ENCODE measurements around the gene DBH.

DBH gene

DNA sequence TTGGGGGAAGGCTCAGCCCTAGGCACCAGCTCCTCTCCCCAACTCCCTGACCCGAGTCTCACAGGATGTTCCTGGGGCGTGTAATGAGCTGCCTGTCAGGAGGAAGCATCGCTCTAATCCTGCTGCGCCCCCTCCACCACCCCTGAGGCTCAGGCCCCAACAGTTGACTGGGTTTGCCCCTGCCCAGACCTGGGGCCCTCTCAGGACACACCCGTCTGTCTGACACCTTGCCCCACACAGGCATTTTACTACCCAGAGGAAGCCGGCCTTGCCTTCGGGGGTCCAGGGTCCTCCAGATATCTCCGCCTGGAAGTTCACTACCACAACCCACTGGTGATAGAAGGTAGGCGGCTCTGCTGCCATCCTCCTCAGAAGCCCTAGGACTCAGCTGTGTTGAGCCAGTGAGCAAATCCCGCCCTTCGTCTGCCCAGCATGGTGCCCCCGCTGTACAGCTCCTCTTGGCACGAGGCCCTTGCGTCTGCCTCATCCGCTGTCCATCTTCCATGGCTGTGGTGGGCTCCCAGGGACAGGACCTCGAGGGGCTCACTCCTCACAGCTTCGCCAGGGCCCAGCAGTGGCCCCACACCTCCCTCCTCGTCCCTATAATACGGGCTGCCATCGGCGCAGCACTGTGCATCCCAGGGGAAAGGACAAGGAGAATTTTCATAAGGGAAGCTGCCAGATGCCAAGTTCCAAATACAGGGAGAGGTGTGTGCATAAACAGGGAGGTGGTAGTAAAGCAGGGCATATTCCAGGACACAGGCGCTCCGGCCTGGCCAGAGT is 8.0 kb downstream of the DBH start:
- Mint-ChIP-seq H3K27me3 (ENCODE audit: low read depth) (peaks cover 37% of the 10 kb centered on the region), H3K4me1 (peaks cover 4% of the 10 kb centered on the region), H3K27ac (no peak overlapping the region), H3K4me3 (no peak overlapping the region), H3K9me3 (no peaks in the 10 kb centered on the region), H3K36me3 (ENCODE audit: low read depth) (no peaks in the 10 kb centered on the region)
- TF ChIP-seq, protein P1, sequence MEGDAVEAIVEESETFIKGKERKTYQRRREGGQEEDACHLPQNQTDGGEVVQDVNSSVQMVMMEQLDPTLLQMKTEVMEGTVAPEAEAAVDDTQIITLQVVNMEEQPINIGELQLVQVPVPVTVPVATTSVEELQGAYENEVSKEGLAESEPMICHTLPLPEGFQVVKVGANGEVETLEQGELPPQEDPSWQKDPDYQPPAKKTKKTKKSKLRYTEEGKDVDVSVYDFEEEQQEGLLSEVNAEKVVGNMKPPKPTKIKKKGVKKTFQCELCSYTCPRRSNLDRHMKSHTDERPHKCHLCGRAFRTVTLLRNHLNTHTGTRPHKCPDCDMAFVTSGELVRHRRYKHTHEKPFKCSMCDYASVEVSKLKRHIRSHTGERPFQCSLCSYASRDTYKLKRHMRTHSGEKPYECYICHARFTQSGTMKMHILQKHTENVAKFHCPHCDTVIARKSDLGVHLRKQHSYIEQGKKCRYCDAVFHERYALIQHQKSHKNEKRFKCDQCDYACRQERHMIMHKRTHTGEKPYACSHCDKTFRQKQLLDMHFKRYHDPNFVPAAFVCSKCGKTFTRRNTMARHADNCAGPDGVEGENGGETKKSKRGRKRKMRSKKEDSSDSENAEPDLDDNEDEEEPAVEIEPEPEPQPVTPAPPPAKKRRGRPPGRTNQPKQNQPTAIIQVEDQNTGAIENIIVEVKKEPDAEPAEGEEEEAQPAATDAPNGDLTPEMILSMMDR (IDR thresholded peaks at IDR 0.05; ENCODE audit: unreplicated experiment in 3 of 3), result no peak

GRCh38 chr9:133645021-133645765 is 9.0 kb downstream of the DBH start:
- Mint-ChIP-seq H3K27me3 (ENCODE audit: low read depth) (peaks cover 42% of the 10 kb centered on the region), H3K4me3 (no peak overlapping the region), H3K9me3 (no peaks in the 10 kb centered on the region), H3K27ac (no peak overlapping the region), H3K4me1 (peaks cover 4% of the 10 kb centered on the region), H3K36me3 (ENCODE audit: low read depth) (no peaks in the 10 kb centered on the region)
- TF ChIP-seq, protein P1 (IDR thresholded peaks at IDR 0.05; ENCODE audit: unreplicated experiment in 3 of 3), result no peak

DNA sequence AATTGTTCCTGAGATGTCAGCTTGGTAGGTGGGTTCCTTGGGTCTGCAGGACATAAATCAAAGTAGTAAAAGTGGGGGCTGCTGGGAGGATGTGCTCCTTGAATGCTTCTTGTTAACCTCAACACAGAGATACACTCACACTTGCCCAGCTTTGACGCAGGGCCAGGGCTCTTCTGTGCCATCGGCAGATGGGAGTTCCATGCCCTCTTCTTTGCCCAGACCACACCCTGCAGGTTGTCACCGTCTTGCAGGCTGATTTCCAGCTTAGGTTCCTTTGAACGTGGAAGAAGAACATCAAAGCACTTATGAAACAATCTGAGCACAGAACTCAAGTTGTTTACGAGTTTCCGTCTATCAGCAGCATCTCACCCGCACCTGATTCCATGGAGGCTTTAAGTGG is 11.0 kb downstream of the DBH start:
- H3K9me3 Mint-ChIP-seq, result no peaks in the 10 kb centered on the region
- no peak overlapping the region for H3K27ac Mint-ChIP-seq

GRCh38 chr9:133647765-133648469 is 11.8 kb downstream of the DBH start:
- Mint-ChIP-seq H3K27me3 (ENCODE audit: low read depth) (peaks cover 32% of the 10 kb centered on the region), H3K27ac (no peak overlapping the region), H3K4me1 (no peaks in the 10 kb centered on the region), H3K36me3 (ENCODE audit: low read depth) (no peaks in the 10 kb centered on the region), H3K4me3 (no peak overlapping the region), H3K9me3 (no peaks in the 10 kb centered on the region)
- TF ChIP-seq, protein P1 (IDR thresholded peaks at IDR 0.05; ENCODE audit: unreplicated experiment in 3 of 3), result no peak

More for the DNA sequence above, 11.0 kb downstream of the DBH start:
- TF ChIP-seq, protein P1 (IDR thresholded peaks at IDR 0.05; ENCODE audit: unreplicated experiment in 3 of 3), result no peak
- Mint-ChIP-seq H3K4me3 (no peak overlapping the region), H3K27me3 (ENCODE audit: low read depth) (peaks cover 32% of the 10 kb centered on the region), H3K4me1 (no peaks in the 10 kb centered on the region), H3K36me3 (ENCODE audit: low read depth) (no peaks in the 10 kb centered on the region)

GRCh38 chr9:133649194-133649593 is 13.0 kb downstream of the DBH start:
- H3K36me3 Mint-ChIP-seq (ENCODE audit: low read depth), result no peaks in the 10 kb centered on the region
- no peak overlapping the region for H3K4me3 Mint-ChIP-seq
- H3K27ac Mint-ChIP-seq, result no peak overlapping the region
- no peaks in the 10 kb centered on the region for H3K4me1 Mint-ChIP-seq
- H3K27me3 Mint-ChIP-seq (ENCODE audit: low read depth), result peaks cover 36% of the 10 kb centered on the region
- TF ChIP-seq, protein P1 (IDR thresholded peaks at IDR 0.05; ENCODE audit: unreplicated experiment in 3 of 3), result no peak
- no peaks in the 10 kb centered on the region for H3K9me3 Mint-ChIP-seq

All from nephron (organoid).